ENCODE data around the gene COMMD4.
"Not testable (repeated sequence)": the region's sequence is repeated elsewhere in the genome, so short reads cannot be mapped to it uniquely, and the experiment has no call there.

COMMD4 gene
- total RNA-seq = 20.5 to 28.3 (median 20.6) reads per million in 3 experiments

DNA sequence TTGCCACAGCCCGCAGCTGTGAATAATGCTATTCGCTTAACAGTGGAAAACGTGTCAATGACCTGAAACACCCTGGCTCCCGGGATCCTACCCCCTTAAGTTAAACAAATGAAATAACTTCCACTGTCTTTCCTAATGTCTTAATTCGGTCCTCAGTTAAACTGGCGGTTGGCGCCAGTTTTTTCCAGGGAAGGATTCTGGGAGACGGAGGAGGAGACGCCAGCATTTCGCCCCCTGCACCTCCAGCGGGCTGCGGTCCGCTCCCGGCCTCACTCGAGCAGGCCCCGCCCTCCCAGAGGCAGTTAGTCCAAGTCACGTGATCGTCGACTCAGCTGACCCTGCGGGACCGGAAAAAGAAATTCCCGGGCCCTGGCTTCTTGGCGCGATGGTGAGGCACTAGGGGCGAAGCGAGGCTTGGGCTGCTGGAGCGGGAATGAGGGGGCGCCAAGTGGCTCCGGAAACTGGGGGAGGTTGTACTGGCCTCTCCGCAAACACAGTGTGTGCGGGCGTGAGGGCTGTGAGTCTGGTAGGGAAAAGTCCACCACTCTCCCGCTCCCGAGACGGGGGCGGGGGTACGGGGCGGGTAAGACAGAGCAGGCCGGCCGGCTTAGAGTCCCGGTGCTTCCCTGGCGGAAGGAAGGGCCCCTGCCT, at the start of gene COMMD4:
Gene COMMD4 (plus strand): TSS at position 359 of the 651 bp plus-strand sequence. CDS start 27 bp downstream, at position 386.
- peak; percentile 59 for DNase-seq

DNA sequence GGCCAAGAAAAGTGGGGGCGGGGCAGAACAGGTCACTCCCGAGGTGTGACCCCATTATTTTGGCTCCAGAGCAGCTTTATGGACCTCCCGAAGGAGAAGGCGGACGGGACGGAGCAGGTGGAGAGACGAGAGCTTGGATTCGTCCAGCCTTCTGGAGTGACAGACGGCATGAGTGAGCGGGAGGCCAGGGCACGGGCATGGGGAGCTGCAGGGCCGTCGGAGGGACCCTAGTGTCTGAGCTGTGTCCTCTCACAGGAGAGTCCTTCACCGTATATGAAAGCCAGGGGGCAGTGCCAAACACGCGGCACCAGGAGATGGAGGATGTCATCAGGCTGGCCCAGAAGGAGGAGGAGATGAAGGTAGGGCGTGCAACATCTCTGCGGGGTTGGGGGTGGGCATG, 42.2 kb upstream of the COMMD4 start:
- DNase-seq = not testable (repeated sequence)

DNA sequence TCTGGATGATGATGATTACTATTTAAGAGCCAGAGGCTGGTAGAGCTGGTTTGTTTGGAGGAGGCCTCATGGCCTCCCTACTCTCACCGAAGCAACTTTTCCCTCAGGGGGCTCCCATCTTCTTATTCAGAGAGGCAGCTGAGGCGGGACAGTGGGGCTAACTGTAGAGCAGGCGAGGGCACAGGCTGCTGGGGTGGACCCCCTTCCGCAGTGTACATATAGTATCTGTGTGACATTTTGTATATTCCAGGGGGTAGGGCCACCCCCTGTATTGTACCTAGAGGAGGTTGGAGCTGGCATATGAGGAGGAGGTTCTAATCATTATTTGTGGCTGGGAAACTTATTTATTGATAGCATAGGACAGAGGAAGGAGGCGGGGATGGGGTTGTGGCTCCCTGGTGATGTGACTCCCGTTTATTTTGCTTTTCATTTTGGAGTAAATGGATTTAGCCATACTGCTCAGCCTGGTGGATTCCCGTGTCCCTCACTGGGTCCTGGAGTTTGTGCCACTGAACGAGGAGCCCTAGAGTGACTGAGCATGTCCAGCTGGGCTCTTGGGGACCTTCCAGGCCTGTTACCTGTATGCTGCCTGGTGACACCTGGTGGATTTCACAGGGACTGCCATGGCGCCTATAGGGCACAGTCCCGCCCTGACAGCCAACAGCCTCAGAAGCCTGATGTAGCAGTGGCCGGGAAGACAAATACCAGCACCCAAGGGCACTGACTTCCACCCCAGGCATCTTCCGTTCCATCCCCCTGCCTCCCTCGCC, 37.1 kb upstream of the COMMD4 start:
- peak; percentile 9 for DNase-seq

DNA sequence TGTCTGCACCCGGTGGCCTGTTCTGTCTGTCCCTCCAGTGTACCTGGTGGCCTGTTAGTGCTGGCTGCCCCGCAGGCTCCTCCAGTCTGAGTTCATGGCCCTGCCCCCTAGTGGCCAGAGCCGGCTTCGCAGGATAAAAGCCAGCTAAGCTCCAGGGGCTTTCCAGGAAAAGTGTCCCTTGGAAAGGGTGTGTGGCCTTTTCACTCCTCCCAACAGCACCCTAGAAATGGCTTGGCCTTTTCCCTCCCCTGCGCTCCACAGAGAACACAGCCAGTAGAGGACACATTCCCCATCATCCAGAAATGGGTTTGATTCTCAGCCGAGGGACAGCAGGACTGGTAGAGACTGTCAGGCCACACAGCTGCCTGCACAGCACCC, 36.6 kb upstream of the COMMD4 start:
- DNase-seq = peak; percentile 43

DNA sequence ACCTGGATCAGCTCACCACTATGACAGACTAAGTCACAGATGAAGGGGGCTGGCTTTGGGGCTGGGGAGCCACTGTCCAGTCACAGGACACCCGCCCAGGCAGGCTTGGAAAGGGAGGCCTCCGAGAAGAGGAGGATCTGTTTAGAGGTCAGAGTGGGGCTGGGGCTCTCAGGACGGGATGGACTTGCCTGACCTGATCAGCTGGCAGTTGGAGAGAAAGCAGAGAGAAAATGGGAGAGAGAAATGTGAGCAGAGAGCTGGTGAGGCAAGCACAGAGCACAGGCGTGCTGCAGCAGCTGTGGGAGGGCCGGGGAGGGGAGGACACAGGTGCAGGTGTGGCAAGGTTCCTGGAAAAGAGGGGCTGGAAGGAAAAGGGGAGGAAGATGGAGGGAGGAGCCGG, 35.8 kb upstream of the COMMD4 start:
- not testable (repeated sequence) for DNase-seq

DNA sequence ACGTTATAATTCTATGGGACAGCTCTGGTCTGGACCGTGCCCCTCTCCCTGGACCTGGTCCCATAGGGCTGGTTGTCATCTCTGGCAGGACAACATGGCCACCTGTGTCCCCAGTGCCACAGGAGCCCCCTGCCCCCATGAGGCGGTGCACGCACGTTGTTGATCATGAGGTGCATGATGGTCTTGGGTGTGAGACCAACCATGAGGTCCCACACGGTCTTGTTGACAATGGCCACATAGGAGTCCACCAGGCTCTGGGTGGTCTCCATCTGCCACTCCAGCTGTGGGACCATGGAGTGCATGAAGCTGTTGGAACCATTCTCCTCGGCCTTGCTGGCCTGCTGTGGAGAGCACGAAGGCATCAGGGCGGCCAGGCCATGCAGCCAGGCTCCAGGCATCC, 33.5 kb upstream of the COMMD4 start:
- no peak for DNase-seq

DNA sequence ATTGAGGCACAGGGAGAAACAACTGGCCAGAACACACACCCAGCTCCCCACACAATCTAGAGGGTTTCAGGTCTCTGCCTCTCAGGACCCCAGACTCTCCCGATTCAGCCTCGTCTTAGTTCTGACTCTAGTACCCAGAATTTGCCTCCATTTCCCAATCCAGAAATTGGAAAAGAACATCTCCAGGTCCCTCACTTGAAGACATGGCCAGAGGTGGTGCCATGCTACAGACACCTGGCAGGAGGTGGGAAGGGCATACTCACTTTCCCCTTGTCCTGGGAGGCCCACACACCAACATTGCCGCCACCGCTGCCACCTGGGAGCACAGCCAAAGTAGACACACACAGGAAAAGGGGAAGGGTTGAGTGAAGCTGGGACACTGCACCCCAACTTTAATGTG, 33.1 kb upstream of the COMMD4 start:
- not testable (repeated sequence) for DNase-seq

DNA sequence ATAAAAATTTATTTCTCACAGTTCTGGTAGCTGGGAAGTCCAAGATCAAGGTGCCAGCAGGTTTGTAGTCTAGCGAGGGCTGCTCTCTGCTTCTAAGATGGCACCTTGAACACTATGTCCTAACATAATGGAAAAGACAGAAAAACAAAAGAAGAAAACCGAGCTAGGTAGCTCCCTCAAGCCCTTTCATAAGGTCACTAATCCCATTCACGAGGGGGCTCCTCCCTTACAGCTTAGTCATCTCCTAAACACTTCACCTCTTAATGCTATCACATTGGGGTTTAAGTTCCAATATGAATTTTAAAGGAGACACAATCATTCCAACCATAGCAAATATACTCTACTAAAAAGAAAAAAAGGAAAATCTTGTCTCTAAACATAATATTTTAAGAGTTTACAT, 29.7 kb upstream of the COMMD4 start:
- DNase-seq = no peak

DNA sequence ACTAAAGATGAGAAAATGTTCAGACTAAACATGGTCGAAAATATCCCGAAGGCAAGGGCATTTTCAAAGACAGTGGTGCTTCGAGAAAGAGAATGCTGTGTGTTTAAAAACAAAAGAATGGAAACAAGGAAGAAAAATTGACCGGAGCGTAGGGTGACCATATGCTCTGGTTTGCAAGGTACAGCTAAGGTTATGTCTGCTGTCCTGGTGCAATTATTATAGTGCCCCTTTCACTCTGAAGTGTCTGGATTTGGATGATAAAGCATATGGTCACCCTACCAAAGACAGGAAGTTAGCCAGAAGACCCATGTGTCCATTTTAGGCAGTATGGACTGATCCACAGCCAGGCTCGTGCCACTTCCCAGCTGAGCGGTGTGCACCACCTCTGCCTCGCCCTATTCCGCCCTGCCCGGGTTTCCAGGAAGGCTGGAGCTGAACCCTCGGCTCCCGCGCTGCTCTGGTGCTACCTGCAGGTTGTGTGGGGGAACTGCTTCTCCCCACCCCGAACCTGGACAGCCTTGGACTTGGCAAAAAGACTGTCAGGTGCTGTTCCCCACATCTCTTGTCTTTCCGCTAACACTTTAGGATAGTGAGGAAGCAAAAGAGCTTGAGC, 28.0 kb upstream of the COMMD4 start:
- no peak for DNase-seq

DNA sequence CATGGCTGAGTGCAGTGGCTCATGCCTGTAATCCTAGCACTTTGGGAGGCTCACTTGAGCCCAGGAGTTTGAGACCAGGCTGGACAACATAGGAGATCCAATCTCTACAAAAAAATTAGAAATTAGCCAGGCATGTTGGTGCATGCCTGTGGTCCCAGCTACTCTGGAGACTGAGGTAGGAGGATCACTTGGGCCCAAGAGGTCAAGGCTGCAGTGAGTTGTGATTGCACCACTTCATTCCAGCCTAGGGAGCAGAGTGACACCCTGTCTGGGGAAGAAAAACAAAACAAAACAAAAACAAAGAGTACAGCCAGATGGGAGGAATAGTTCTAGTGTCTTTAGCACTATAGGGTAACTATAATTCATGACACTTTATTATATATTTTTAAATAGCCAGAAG, 26.2 kb upstream of the COMMD4 start:
- no peak for DNase-seq

DNA sequence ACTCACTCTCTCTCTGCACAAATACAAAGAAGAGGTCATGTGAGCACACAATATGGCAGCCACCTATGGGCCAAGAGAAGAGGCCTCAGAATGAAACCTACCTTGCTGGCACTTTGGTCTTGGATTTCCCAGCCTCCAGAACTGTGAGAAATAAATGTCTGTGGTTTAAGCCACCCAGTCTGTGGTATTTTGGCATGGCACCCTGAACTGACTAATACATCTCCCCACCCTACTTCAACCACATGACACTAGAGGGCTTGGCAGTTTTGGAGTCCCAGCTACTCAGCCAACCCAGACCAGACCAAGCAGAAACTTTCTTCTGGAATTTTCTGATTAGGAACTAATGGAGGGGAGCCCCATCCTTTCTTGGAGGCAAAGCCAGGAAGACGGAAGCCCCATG, 23.3 kb upstream of the COMMD4 start:
- not testable (repeated sequence) for DNase-seq

DNA sequence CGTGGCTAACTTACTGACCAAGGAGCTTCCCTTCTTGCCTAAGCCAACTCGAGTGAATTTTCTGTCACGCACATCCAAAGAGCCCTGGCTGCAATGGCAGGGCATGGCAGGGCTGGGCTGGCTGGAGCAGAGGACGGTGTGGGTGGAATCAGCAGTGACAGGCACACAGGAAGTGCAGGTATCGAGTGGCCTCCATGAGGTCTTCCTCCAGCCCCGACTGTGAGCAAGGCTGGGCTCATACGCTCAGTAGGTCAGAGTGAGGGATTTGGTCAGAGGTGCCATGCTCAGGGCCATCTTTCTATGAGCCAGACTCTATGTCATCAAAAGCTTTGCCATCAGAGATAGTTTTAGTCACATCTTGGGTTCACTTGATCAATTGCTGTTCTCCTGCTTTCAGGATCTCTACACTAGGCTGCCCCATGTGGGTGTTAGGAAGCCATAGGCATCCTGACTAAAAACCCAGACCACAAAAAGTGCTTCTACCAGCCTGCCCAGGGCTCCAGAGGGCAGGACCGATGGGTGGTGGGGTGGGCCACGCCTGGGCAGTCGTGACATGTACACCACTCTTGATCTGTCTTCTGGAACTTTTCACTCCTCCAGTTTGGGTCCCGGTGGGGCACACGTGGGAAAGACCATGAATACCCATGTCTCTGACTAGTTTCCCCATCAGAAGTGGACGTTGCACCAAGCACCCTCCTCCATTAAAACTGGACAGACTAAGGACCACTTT, 22.6 kb upstream of the COMMD4 start:
- no peak for DNase-seq

DNA sequence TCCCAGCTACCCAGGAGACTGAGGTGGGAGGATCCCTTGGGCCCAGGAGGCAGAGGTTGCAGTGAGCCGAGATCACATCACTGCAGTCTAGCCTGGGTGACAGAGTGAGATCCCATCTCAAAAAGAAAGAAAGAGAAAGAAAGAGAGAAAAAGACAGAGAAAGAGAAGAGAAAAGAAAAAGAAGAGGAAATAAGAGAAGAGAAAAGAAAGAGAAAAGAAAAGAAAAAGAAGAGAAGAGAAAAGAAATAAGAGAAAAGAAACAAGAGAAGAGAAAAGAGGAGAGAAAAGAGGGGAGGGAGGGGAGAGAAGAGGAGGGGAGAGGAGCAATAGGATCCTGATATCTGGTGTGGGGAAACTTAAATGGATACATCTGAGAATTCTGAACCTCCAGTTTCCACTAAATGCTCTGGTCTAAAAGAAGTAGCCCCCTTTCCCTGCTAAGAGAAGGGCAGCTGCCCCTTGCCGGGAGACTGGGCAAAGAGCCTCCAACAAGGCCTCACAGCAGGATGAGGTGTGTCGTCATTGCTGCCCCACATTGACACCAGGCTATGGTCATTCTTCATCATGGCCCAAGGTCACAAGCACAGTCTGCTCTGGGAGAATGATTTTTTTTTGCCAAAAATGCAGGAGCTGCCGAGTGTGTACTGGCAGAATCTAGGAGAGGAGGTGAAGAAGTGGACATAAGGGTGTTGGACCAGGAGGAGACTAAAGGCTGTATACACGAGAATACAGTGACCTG, 21.1 kb upstream of the COMMD4 start:
- DNase-seq = no peak

DNA sequence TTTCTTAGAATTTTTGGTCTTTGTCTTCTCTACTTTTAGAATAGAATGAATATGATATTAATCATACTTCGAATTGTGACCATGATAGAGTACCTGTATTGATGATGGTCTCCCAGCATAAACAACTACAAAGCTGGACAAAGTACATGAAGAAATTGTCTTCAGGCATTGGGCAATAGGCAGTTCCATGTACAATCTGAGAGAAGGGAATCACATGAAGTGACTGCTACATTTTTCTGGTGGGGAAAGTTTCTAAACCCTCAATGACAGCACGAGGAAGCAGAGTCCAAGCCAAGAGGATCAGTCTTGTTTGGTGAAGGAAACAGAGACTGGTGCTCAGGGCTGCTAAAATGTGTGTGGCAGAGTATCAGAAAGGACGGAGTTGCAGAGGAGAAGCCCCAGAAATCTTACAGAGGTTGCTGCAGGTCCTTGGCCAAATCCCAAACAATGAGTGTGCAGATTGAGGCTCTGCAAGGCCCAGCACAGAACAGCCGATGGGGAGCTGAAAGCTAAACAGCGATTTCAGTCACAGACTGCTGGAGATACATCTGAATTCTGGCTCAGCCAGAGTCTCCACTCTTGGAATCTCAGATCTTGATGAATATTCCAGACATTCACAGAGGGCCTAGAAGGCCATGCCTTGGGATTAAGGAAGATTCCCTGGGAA, 16.5 kb upstream of the COMMD4 start:
- not testable (repeated sequence) for DNase-seq

DNA sequence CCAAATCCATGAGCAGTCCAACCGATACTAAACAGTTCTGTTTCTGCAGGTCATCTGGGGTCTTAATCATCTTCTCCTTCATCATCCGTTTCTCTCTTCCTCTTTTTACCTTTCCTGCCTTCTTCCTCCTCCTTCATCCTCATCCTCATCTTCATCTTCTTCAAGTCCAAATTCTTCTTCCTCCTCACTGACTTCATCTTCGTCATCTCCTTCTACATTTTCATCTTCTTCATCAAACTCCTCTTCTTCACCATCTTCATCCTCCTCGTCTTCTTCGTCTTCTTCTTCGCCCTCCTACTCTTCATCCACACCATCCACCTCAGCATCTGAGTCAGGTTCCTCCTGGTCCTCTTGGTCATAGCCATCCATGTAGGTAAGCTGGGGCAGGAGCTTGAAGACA, 14.2 kb upstream of the COMMD4 start:
- no peak for DNase-seq

DNA sequence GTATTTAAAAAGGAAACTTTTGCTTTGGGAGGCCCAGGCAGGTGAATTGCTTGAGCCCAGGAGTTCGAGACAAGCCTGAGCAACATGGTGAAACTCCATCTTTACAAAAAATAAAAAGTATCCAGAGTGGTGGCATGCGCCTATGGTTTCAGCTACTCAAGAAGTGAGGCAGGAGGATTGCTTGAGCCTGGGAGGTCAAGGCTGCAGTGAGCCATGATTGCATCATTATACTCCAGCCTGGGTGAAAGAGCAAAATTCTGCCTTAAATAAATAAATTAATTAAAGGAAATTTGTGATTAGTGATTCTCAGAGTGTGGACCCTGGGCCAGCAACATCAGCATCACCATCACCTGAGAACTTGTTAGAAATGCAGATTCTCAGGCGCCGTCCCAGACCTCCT, 9.9 kb upstream of the COMMD4 start:
- no peak for DNase-seq

DNA sequence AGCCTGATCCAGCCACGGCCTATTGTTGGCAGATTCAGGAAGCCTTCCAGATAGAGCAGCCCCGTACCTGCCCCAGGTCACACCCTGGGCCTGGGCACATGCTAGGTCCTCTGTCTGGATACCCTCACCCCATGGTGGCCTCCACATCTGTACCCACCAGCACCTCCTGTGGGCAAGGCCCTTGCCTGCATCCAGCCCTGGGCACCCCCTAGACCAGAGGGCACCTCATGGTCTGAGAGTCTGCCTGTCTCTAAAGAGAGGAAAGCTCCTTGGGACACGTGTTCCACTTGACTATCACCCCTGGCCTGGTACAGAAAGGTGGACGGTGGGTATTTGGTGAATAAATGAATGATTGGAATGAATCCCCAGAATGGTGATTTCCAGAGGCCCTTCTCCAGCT, 8.9 kb upstream of the COMMD4 start:
- DNase-seq = no peak

DNA sequence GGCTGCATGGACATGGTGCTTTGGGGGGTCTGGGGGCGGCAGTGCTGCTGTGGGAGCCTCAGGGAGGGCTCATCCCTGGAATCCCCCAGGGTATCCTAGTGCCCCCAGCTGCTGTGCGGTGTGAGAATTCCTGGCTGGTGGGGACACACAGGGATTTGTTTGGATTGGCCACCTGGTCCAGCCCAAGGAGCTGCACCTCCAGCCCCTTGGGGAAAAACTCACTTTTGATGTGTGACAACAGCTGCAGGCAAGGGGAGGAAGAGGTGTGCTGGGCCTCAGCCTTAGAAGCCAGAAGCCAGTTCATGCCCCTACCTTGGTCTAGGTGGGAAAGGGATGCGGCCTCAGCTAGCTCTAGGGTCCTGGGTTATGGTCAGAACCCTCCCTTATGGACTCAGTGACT, 8.4 kb upstream of the COMMD4 start:
- DNase-seq = no peak

DNA sequence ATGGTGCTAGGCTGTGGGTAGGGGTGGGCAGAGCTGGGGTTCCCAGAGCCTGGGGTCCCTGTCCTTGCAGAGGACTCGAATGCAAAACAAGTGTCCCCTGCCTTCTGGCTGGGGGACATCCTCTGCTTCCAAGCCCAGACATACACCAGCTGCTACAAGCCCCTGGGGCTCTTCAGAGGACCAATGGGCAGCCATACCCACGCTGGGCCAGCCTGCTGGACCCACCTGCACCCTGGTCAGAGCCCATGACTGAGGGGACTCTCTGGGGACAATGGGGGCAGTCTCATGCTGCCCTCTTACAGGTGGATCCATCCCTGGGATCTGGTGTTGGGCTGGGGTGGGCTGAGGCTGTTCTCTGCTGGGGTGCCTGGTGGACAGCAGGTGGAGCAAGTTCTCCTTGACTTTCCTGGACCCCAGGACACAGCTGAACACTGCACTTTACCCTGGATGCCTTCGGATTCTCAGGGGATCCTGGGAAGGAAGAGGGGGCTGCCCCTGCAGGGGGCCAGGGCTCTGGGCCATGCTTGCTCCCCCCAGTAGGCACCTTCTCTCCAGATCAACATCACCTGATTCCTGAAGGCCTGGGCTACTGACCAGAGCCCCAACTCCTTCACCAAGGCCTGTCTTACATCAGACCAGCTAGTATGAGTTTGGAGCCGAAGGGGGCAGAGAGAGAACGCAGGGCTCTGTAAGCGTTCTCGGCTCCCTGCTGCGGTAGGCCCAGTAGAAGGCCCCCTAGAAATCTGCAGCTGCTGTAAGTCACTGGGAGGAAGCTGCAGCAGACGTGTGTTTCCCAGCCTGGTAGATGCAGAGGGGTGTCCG, 7.2 kb upstream of the COMMD4 start:
- DNase-seq = no peak

DNA sequence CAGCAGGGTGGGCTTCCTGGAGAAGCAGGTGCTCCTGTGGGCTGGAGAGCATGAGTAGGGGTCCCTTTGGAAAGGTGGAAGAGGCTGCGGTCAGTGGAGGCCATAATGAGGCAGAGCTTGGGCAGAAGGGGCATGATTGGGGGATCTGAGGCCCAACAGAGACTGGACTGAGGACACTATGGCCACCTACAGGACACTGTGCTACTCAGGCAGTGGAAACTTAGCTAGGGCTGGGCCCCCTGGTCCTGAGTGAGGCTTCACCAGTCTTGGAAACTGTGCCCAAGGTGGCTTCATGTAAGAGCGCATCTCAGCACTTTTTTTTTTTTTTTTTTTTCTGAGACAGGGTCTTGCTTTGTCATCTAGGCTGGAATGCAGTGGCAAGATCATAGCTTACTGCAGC, 6.3 kb upstream of the COMMD4 start:
- DNase-seq = no peak

DNA sequence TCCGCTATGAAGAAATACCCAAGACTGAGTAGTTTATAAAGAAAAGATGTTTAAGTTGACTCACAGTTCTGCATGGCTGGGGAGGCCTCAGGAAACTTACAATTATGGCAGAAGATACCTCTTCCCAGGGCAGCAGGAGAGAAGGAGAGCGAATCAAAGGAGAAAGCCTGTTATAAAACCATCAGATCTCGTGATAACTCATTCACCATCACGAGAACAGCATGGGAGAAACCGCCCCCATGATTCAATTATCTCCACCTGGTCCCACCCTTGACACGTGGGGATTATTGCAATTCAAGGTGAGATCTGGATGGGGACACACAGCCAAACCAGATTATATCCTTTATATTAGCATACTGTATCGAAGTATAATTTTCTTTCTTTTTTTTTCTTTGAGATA, 3.8 kb upstream of the COMMD4 start:
- not testable (repeated sequence) for DNase-seq

Data from central memory CD4-positive, alpha-beta T cell (primary cell).